Osteocyte (in vitro differentiated cells): Measurements from ENCODE around the gene TRIO. TPM values are rescaled to one million over a fixed set of nuclear protein-coding genes. Genes with fewer than 3 reads are reported as not detected.

Experiments used
- DNase-seq: peaks from one replicate; pipeline ENCODE4 v3.0.0; 2021; ENCODE audit warnings: mixed read lengths; ENCODE audit not compliant: unreplicated experiment; ENCODE audit errors: extremely low spot score
- H3K27ac Mint-ChIP-seq: one replicate; pipeline ENCODE4 v1.8.0; 2021; ENCODE audit warnings: mild to moderate bottlenecking, mixed read lengths; ENCODE audit not compliant: unreplicated experiment
- H3K27me3 Mint-ChIP-seq: one replicate; pipeline ENCODE4 v1.8.0; 2021; ENCODE audit warnings: mixed read lengths; ENCODE audit not compliant: unreplicated experiment
- H3K36me3 Mint-ChIP-seq: one replicate; pipeline ENCODE4 v1.8.0; 2021; ENCODE audit warnings: mixed read lengths; ENCODE audit not compliant: unreplicated experiment
- H3K4me1 Mint-ChIP-seq: one replicate; pipeline ENCODE4 v1.8.0; 2021; ENCODE audit warnings: mixed read lengths; ENCODE audit not compliant: unreplicated experiment
- H3K4me3 Mint-ChIP-seq: one replicate; pipeline ENCODE4 v1.8.0; 2021; ENCODE audit warnings: mild to moderate bottlenecking, moderate library complexity, mixed read lengths; ENCODE audit not compliant: unreplicated experiment
- H3K9me3 Mint-ChIP-seq: one replicate; pipeline ENCODE4 v1.8.0; 2021; ENCODE audit warnings: mixed read lengths; ENCODE audit not compliant: unreplicated experiment
- CTCF ChIP-seq: fragments of 200-600 bp; sonication (generic); IDR thresholded peaks from 2 replicates; pipeline ENCODE4 v1.5.0; 2021; ENCODE audit warnings: antibody characterized with exemption, mild to moderate bottlenecking, moderate library complexity
- total RNA-seq: library from RNA; stranded (reverse); gene quantifications from 2 replicates; pipeline ENCODE4 v1.2.1, GENCODE V29; 2021

TRIO gene
- total RNA-seq, 1 donor from 2014 or later: 336 TPM

- H3K27me3 Mint-ChIP-seq: no peaks in the 10 kb centered on the region
- H3K4me3 Mint-ChIP-seq: no peak overlapping the region
- no peak for TF ChIP-seq CTCF
- no peaks in the 10 kb centered on the region for H3K36me3 Mint-ChIP-seq
- no peak for DNase-seq
- peaks cover 58% of the 10 kb centered on the region for H3K4me1 Mint-ChIP-seq
- H3K9me3 Mint-ChIP-seq: no peaks in the 10 kb centered on the region
- H3K27ac Mint-ChIP-seq: no peak overlapping the region
Observed at GRCh38 chr5:14226149-14226548, 83.0 kb downstream of the TRIO start.

GRCh38 chr5:14226554-14226953 is 83.4 kb downstream of the TRIO start:
- Mint-ChIP-seq H3K36me3 (no peaks in the 10 kb centered on the region), H3K27me3 (no peaks in the 10 kb centered on the region), H3K9me3 (no peaks in the 10 kb centered on the region), H3K27ac (no peak overlapping the region), H3K4me3 (no peak overlapping the region), H3K4me1 (peaks cover 59% of the 10 kb centered on the region)
- no peak for DNase-seq
- TF ChIP-seq CTCF: no peak

- Mint-ChIP-seq H3K9me3 (no peaks in the 10 kb centered on the region), H3K36me3 (no peaks in the 10 kb centered on the region), H3K4me1 (peaks cover 62% of the 10 kb centered on the region), H3K4me3 (no peak overlapping the region), H3K27ac (peak overlapping the region; percentile 36), H3K27me3 (no peaks in the 10 kb centered on the region)
- no peak for TF ChIP-seq CTCF
- no peak for DNase-seq
Observed at GRCh38 chr5:14226992-14227391, 83.8 kb downstream of the TRIO start.

- no peaks in the 10 kb centered on the region for H3K36me3 Mint-ChIP-seq
- TF ChIP-seq CTCF: no peak
- no peaks in the 10 kb centered on the region for H3K9me3 Mint-ChIP-seq
- peaks cover 64% of the 10 kb centered on the region for H3K4me1 Mint-ChIP-seq
- H3K27ac Mint-ChIP-seq: peak overlapping the region; percentile 59
- H3K27me3 Mint-ChIP-seq: no peaks in the 10 kb centered on the region
- no peak overlapping the region for H3K4me3 Mint-ChIP-seq
- DNase-seq: no peak
Observed at GRCh38 chr5:14227513-14227912, 84.4 kb downstream of the TRIO start.

GRCh38 chr5:14228219-14228618 is 85.1 kb downstream of the TRIO start:
- peak overlapping the region; percentile 14 for H3K27ac Mint-ChIP-seq
- no peaks in the 10 kb centered on the region for H3K9me3 Mint-ChIP-seq
- DNase-seq: no peak
- peaks cover 62% of the 10 kb centered on the region for H3K4me1 Mint-ChIP-seq
- no peaks in the 10 kb centered on the region for H3K27me3 Mint-ChIP-seq
- no peak overlapping the region for H3K4me3 Mint-ChIP-seq
- H3K36me3 Mint-ChIP-seq: no peaks in the 10 kb centered on the region
- no peak for TF ChIP-seq CTCF
